HepG2 (cell line): ENCODE data around the gene SLC22A14. TPM values are rescaled to one million over a fixed set of nuclear protein-coding genes. Genes with fewer than 3 reads are reported as not detected.

Source experiments
- ATAC-seq: fragments of 200-7000 bp; cut with Tn5 transposase; 3 replicates; pipeline ENCODE4 v1.9.1; 2020; ENCODE audit warnings: mild to moderate bottlenecking, moderate library complexity
- Bru-seq: library from RNA; stranded (reverse); fragments of 400-500 nt; gene quantifications from one replicate; lab custom pipeline; 2021; lab: Mats Ljungman, UMichigan
- BruChase-seq, 2 experiments: library from RNA; stranded (reverse); fragments of 400-500 nt; gene quantifications; one replicate each; lab custom pipeline; 2021; lab: Mats Ljungman, UMichigan
- BruUV-seq: library from RNA; stranded (reverse); fragments of 400-500 nt; replicated peaks from 2 replicates; lab custom pipeline; 2021; lab: Mats Ljungman, UMichigan
- CTCF ChIA-PET: fragments of 300-600 bp; formaldehyde crosslinking; extraction: SDS; loops from one replicate; lab custom pipeline; 2021; ENCODE audit warnings: low total read pairs, inconsistent platforms, low intra/inter-chr PET ratio; lab: Yijun Ruan, JAX
- POLR2A ChIA-PET: fragments of 350-600 bp; sonication (Branson Sonifier 250); formaldehyde crosslinking; loops from one replicate; lab custom pipeline; 2020; ENCODE audit warnings: antibody characterized with exemption, inconsistent platforms; lab: Yijun Ruan, JAX
- DNase-seq: peaks from one replicate; pipeline ENCODE4 v3.0.0-alpha.2; 2015; ENCODE audit warnings: low spot score
- FAIRE-seq: peaks from 3 replicates; lab custom pipeline; 2011; peaks lifted over from hg19 to GRCh38; lab: Jason Lieb, UNC
- H2AFZ ChIP-seq: one replicate; pipeline ENCODE4 v1.6.1; 2011; ENCODE audit warnings: low read length, inconsistent platforms
- H3K27ac ChIP-seq: fragments of 300-600 bp; 3 replicates; pipeline ENCODE4 v1.8.0; 2011; ENCODE audit warnings: mixed run types, mild to moderate bottlenecking, mixed read lengths, low read length, inconsistent platforms; ENCODE audit not compliant: insufficient read depth; ENCODE audit errors: extremely low read length
- H3K27me3 ChIP-seq, 2 experiments: fragments of 200-600 bp in 1 of 2; 2 replicates in 1 of 2; 3 replicates in 1 of 2; pipeline versions ENCODE4 v1.6.0 to v1.8.0; 2011; ENCODE audit warnings: low read length in 2 of 2, mild to moderate bottlenecking in 2 of 2, moderate library complexity in 2 of 2, inconsistent platforms in 1 of 2; ENCODE audit not compliant: insufficient read depth in 2 of 2, control insufficient read depth in 1 of 2
- H3K36me3 ChIP-seq, 2 experiments: fragments of 200-600 bp in 1 of 2; replicated peaks in 1 of 2; 2 replicates in 1 of 2; 3 replicates in 1 of 2; pipeline versions ENCODE4 v1.5.1 to v1.8.0; 2011; ENCODE audit warnings: low read length in 2 of 2, inconsistent platforms in 1 of 2; ENCODE audit not compliant: insufficient read depth in 2 of 2, control insufficient read depth in 1 of 2
- H3K4me1 ChIP-seq: 2 replicates; pipeline ENCODE4 v1.5.1; 2012; ENCODE audit warnings: low read length, inconsistent platforms; ENCODE audit not compliant: insufficient read depth
- H3K4me2 ChIP-seq: 2 replicates; pipeline ENCODE4 v1.6.0; 2011; ENCODE audit warnings: low read depth, low read length, inconsistent platforms
- H3K4me3 ChIP-seq, 3 experiments: fragments of 200-600 bp in 1 of 3; sonication (generic), shearing (Covaris generic) in 1 of 3; replicated peaks in 1 of 3; 2 replicates each; pipeline ENCODE4 v1.5.1; 2011 to 2016; ENCODE audit warnings: low read length in 3 of 3, inconsistent platforms in 2 of 3, low read depth in 2 of 3, mild to moderate bottlenecking in 2 of 3, control low read depth in 1 of 3, mixed read lengths in 1 of 3; ENCODE audit not compliant: insufficient read depth in 1 of 3
- H3K79me2 ChIP-seq: one replicate; pipeline ENCODE4 v1.6.1; 2011; ENCODE audit warnings: low read length, inconsistent platforms; ENCODE audit not compliant: insufficient read depth
- H3K9ac ChIP-seq: 2 replicates; pipeline ENCODE4 v1.6.0; 2011; ENCODE audit warnings: mild to moderate bottlenecking, low read depth, low read length, inconsistent platforms; ENCODE audit not compliant: insufficient read depth
- H3K9me3 ChIP-seq: 2 replicates; pipeline ENCODE4 v1.5.1; 2012; ENCODE audit warnings: mild to moderate bottlenecking, low read length
- H4K20me1 ChIP-seq: 2 replicates; pipeline ENCODE4 v1.6.0; 2011; ENCODE audit warnings: inconsistent platforms, mild to moderate bottlenecking, low read length, moderate library complexity; ENCODE audit not compliant: insufficient read depth
- HNRNPLL ChIP-seq: fragments of 200-400 bp; formaldehyde crosslinking; IDR thresholded peaks from 2 replicates; pipeline ENCODE4 v1.6.1; 2017; ENCODE audit warnings: mild to moderate bottlenecking, low read depth, low read length; ENCODE audit not compliant: poor library complexity, severe bottlenecking
- NFKBIZ ChIP-seq: IDR thresholded peaks from 2 replicates; pipeline ENCODE4 v1.6.1; 2018; ENCODE audit warnings: missing genetic modification reagents, missing compliant biosample characterization
- RAD21 ChIP-seq: fragments of 450-650 bp; formaldehyde crosslinking; IDR thresholded peaks from 2 replicates; pipeline ENCODE4 v1.5.0; 2020; ENCODE audit warnings: mild to moderate bottlenecking
- SALL1 ChIP-seq: sonication (generic); formaldehyde crosslinking; IDR thresholded peaks from 2 replicates; pipeline ENCODE4 v1.8.0; 2022; ENCODE audit warnings: mild to moderate bottlenecking, missing genetic modification reagents
- SIX4 ChIP-seq: sonication (generic); formaldehyde crosslinking; IDR thresholded peaks from 2 replicates; pipeline ENCODE4 v1.4.0; 2020; ENCODE audit warnings: missing genetic modification reagents
- SMARCC2 ChIP-seq: fragments of 450-650 bp; IDR thresholded peaks from 2 replicates; pipeline ENCODE4 v1.6.1; 2017; ENCODE audit warnings: antibody characterized with exemption, mild to moderate bottlenecking
- STAG1 ChIP-seq: sonication (generic); formaldehyde crosslinking; IDR thresholded peaks from 2 replicates; pipeline ENCODE4 v1.4.0; 2020; ENCODE audit warnings: missing genetic modification reagents
- TP53 ChIP-seq: sonication (generic); formaldehyde crosslinking; conservative IDR thresholded peaks from 2 replicates; pipeline ENCODE4 v1.4.0; 2020; ENCODE audit warnings: missing genetic modification reagents
- ZFP91 ChIP-seq: sonication (generic); formaldehyde crosslinking; IDR thresholded peaks from 2 replicates; pipeline ENCODE4 v1.9.0; 2022; ENCODE audit warnings: missing genetic modification reagents, mild to moderate bottlenecking, borderline replicate concordance
- WGBS: methylation state at CpG from one replicate; pipeline ENCODE4 v1.1.6; 2017; ENCODE audit warnings: low lambda C conversion rate; 5-methylcytosine and 5-hydroxymethylcytosine counted together
- in situ Hi-C: cut with HindIII; loops from 2 replicates; pipeline ENCODE4 v1.10.0; 2017; ENCODE audit warnings: low pct_unique_long_range_greater_than_20kb; ENCODE audit not compliant: extremely low pct_ligation_motif_present
- intact Hi-C: fragments of 100-400 bp; cut with micrococcal nuclease; formaldehyde crosslinking; loops from one replicate; pipeline ENCODE4 v1.10.0; 2022; ENCODE audit not compliant: unreplicated experiment
- long read RNA-seq, 2 experiments: library from RNA in 1 of 2; library from polyadenylated mRNA in 1 of 2; stranded (forward) in 1 of 2; unstranded in 1 of 2; transcript quantifications; one replicate each; pipeline ENCODE4 v2.0.0, GENCODE V29; 2019 to 2022
- polyA minus RNA-seq, 3 experiments: library from RNA; depleted of rRNA, polyadenylated mRNA; stranded (reverse); fragments of >200 nt; gene quantifications; 2 replicates each; pipeline ENCODE4 v1.2.3, GENCODE V29; 2011; ENCODE audit warnings: low replicate concordance in 1 of 3
- polyA plus RNA-seq, 8 experiments: library from polyadenylated mRNA; depleted of rRNA in 3 of 8; stranded (reverse) in 7 of 8; unstranded in 1 of 8; fragments of >200 nt; fragmentation: Illumina TruSeq in 4 of 8; extraction: Trizol in 4 of 8; gene quantifications; 2 replicates each; pipeline versions ENCODE4 v1.2.1 to v1.2.3, GENCODE V29; 2011 to 2016; ENCODE audit warnings: low read depth in 4 of 8, missing spikeins in 1 of 8, mixed read lengths in 1 of 8; ENCODE audit not compliant: insufficient read depth in 1 of 8
- total RNA-seq, 5 experiments: library from RNA; depleted of rRNA; stranded (reverse); fragments of >200 nt; fragmentation: Illumina TruSeq; extraction: Trizol; gene quantifications; 2 replicates each; pipeline ENCODE4 v1.2.3, GENCODE V29; 2016; ENCODE audit warnings: low read depth in 1 of 5
- TF ChIP-seq, protein P1 (sequence below): sonication (generic); formaldehyde crosslinking; IDR thresholded peaks from 2 replicates; pipeline ENCODE4 v1.4.0; 2020; ENCODE audit warnings: missing genetic modification reagents
- TF ChIP-seq, protein P2 (sequence below): IDR thresholded peaks from 2 replicates; pipeline ENCODE4 v1.6.1; 2016; ENCODE audit warnings: control low read depth

The SLC22A14 gene, protein sequence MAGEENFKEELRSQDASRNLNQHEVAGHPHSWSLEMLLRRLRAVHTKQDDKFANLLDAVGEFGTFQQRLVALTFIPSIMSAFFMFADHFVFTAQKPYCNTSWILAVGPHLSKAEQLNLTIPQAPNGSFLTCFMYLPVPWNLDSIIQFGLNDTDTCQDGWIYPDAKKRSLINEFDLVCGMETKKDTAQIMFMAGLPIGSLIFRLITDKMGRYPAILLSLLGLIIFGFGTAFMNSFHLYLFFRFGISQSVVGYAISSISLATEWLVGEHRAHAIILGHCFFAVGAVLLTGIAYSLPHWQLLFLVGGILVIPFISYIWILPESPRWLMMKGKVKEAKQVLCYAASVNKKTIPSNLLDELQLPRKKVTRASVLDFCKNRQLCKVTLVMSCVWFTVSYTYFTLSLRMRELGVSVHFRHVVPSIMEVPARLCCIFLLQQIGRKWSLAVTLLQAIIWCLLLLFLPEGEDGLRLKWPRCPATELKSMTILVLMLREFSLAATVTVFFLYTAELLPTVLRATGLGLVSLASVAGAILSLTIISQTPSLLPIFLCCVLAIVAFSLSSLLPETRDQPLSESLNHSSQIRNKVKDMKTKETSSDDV
- not detected in 2 replicates for total RNA-seq (2016; rRNA removed; fragmentation: Illumina TruSeq; extraction: Trizol)
- total RNA-seq (2016; cell fraction: cytosol; rRNA removed; fragmentation: Illumina TruSeq; extraction: Trizol; ENCODE audit: low read depth), result not detected in 2 replicates
- total RNA-seq (2016; cell fraction: insoluble cytoplasmic fraction; rRNA removed; fragmentation: Illumina TruSeq; extraction: Trizol), result not detected in 2 replicates
- total RNA-seq (2016; cell fraction: membrane; rRNA removed; fragmentation: Illumina TruSeq; extraction: Trizol), result not detected in 2 replicates
- total RNA-seq (2016; cell fraction: nucleus; rRNA removed; fragmentation: Illumina TruSeq; extraction: Trizol), result not detected in 2 replicates
- 0.03 TPM in 1 of 2 replicates, not detected in the other for polyA plus RNA-seq (2011; rRNA removed)
- not detected in 2 replicates for polyA plus RNA-seq (2011; cell fraction: cytosol; rRNA removed)
- 0.10 TPM in 1 of 2 replicates, not detected in the other for polyA plus RNA-seq (2011; cell fraction: nucleus; rRNA removed)
- not detected in 2 replicates for polyA plus RNA-seq (2012)
- polyA plus RNA-seq (2016; cell fraction: cytosol; fragmentation: Illumina TruSeq; extraction: Trizol; ENCODE audit: low read depth), result not detected in 2 replicates
- polyA plus RNA-seq (2016; cell fraction: insoluble cytoplasmic fraction; fragmentation: Illumina TruSeq; extraction: Trizol; ENCODE audit: low read depth), result not detected in 2 replicates
- not detected in 2 replicates for polyA plus RNA-seq (2016; cell fraction: membrane; fragmentation: Illumina TruSeq; extraction: Trizol; ENCODE audit: low read depth)
- polyA plus RNA-seq (2016; cell fraction: nucleus; fragmentation: Illumina TruSeq; extraction: Trizol; ENCODE audit: insufficient read depth, low read depth), result not detected in 2 replicates
- not detected in 2 replicates for polyA minus RNA-seq (2011; rRNA and poly(A)+ RNA removed; ENCODE audit: low replicate concordance)
- polyA minus RNA-seq (2011; cell fraction: cytosol; rRNA and poly(A)+ RNA removed), result not detected in 2 replicates
- not detected in 2 replicates for polyA minus RNA-seq (2011; cell fraction: nucleus; rRNA and poly(A)+ RNA removed)
- percentile 12 among the genes with signal in this experiment for Bru-seq, nascent RNA
- percentile 23 among the genes with signal in this experiment for BruChase-seq, experiment 1, labeled RNA remaining after a 6-hour chase
- percentile 26 among the genes with signal in this experiment for BruChase-seq, experiment 2, labeled RNA remaining after a 2-hour chase
- long read RNA-seq, experiment 1, result 0 reads
- long read RNA-seq, experiment 2, result 0 reads

GRCh38 chr3:38281895-38282686 lies at the start of gene SLC22A14:
Gene SLC22A14 (plus strand): TSS chr3:38282294. CDS start chr3:38306027, 23,733 bp downstream.
- Histone ChIP-seq H3K9ac (no peak within 1 kb of the TSS), H3K4me1 (no peaks in the 10 kb centered on the region), H3K79me2 (no peaks in the 10 kb centered on the region), H3K4me3 (no peak within 1 kb of the TSS), H3K4me2 (no peak within 1 kb of the TSS), H3K27me3 (peaks cover 0 to 19% of the 10 kb centered on the region in 2 experiments; a peak in 3 of 5 replicates), H3K9me3 (no peaks in the 10 kb centered on the region), H4K20me1 (no peaks in the 10 kb centered on the region), H3K27ac (no peak within 1 kb of the TSS), H2AFZ (no peak within 1 kb of the TSS), H3K36me3 (no peaks in the 10 kb centered on the region)
- 37% methylated on average over 12 of the region's 14 CpGs for WGBS
- ATAC-seq, result peak; percentile 89
- in situ Hi-C loops, result no loop called here
- FAIRE-seq, result no peak
- CTCF ChIA-PET, result no interaction called here
- BruUV-seq, result no TSS peak
- POLR2A ChIA-PET, result interaction anchor here (0.9 kb wide), 1 partner anchor 145 kb away, joined by 3 read pairs; the partner anchor contains the start of gene ACAA1
- intact Hi-C loops, result loop anchor here (1.0 kb wide), 3 partner anchors 145 to 277 kb away; partner anchors contain the start of gene ACAA1
- peak; percentile 16 for DNase-seq
- TF ChIP-seq SALL1 (CRISPR knock-in tag), result peak; percentile 30; the same call in 1 of the 2 replicates
- TF ChIP-seq, protein P1, sequence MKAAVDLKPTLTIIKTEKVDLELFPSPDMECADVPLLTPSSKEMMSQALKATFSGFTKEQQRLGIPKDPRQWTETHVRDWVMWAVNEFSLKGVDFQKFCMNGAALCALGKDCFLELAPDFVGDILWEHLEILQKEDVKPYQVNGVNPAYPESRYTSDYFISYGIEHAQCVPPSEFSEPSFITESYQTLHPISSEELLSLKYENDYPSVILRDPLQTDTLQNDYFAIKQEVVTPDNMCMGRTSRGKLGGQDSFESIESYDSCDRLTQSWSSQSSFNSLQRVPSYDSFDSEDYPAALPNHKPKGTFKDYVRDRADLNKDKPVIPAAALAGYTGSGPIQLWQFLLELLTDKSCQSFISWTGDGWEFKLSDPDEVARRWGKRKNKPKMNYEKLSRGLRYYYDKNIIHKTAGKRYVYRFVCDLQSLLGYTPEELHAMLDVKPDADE (CRISPR knock-in tag), result no peak
- TF ChIP-seq SIX4 (CRISPR knock-in tag), result no peak
- peak; percentile 25; the same call in 1 of the 2 replicates for TF ChIP-seq RAD21 (CRISPR knock-in tag)
- peak; percentile 66 for TF ChIP-seq STAG1 (CRISPR knock-in tag)
- no peak for TF ChIP-seq NFKBIZ (CRISPR knock-in tag)
- TF ChIP-seq ZFP91, result peak; percentile 44; the same call in 1 of the 2 replicates
- no peak for TF ChIP-seq TP53 (CRISPR knock-in tag)
- TF ChIP-seq, protein P2, sequence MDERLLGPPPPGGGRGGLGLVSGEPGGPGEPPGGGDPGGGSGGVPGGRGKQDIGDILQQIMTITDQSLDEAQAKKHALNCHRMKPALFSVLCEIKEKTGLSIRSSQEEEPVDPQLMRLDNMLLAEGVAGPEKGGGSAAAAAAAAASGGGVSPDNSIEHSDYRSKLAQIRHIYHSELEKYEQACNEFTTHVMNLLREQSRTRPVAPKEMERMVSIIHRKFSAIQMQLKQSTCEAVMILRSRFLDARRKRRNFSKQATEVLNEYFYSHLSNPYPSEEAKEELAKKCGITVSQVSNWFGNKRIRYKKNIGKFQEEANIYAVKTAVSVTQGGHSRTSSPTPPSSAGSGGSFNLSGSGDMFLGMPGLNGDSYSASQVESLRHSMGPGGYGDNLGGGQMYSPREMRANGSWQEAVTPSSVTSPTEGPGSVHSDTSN (CRISPR knock-in tag), result no peak
- TF ChIP-seq SMARCC2, result no peak
- no peak for TF ChIP-seq HNRNPLL
